Activated naive CD8-positive, alpha-beta T cell (primary cell): ENCODE data around the gene CTNND1.
"Not testable (repeated sequence)": the region's sequence is repeated elsewhere in the genome, so short reads cannot be mapped to it uniquely, and the experiment has no call there.

Experiments
- H3K27ac Mint-ChIP-seq: one replicate; pipeline ENCODE4 v1.8.0; 2021; ENCODE audit warnings: mixed read lengths
- H3K27me3 Mint-ChIP-seq: one replicate; pipeline ENCODE4 v1.8.0; 2021; ENCODE audit warnings: mixed read lengths
- H3K36me3 Mint-ChIP-seq: one replicate; pipeline ENCODE4 v1.8.0; 2021; ENCODE audit warnings: mixed read lengths
- H3K4me1 Mint-ChIP-seq: one replicate; pipeline ENCODE4 v1.8.0; 2021; ENCODE audit warnings: low read depth, mixed read lengths
- H3K4me3 Mint-ChIP-seq: one replicate; pipeline ENCODE4 v1.8.0; 2021; ENCODE audit warnings: mild to moderate bottlenecking, mixed read lengths
- H3K9me3 Mint-ChIP-seq: one replicate; pipeline ENCODE4 v1.8.0; 2021; ENCODE audit warnings: low read depth, mixed read lengths

Gene CTNND1, protein sequence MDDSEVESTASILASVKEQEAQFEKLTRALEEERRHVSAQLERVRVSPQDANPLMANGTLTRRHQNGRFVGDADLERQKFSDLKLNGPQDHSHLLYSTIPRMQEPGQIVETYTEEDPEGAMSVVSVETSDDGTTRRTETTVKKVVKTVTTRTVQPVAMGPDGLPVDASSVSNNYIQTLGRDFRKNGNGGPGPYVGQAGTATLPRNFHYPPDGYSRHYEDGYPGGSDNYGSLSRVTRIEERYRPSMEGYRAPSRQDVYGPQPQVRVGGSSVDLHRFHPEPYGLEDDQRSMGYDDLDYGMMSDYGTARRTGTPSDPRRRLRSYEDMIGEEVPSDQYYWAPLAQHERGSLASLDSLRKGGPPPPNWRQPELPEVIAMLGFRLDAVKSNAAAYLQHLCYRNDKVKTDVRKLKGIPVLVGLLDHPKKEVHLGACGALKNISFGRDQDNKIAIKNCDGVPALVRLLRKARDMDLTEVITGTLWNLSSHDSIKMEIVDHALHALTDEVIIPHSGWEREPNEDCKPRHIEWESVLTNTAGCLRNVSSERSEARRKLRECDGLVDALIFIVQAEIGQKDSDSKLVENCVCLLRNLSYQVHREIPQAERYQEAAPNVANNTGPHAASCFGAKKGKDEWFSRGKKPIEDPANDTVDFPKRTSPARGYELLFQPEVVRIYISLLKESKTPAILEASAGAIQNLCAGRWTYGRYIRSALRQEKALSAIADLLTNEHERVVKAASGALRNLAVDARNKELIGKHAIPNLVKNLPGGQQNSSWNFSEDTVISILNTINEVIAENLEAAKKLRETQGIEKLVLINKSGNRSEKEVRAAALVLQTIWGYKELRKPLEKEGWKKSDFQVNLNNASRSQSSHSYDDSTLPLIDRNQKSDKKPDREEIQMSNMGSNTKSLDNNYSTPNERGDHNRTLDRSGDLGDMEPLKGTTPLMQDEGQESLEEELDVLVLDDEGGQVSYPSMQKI

DNA sequence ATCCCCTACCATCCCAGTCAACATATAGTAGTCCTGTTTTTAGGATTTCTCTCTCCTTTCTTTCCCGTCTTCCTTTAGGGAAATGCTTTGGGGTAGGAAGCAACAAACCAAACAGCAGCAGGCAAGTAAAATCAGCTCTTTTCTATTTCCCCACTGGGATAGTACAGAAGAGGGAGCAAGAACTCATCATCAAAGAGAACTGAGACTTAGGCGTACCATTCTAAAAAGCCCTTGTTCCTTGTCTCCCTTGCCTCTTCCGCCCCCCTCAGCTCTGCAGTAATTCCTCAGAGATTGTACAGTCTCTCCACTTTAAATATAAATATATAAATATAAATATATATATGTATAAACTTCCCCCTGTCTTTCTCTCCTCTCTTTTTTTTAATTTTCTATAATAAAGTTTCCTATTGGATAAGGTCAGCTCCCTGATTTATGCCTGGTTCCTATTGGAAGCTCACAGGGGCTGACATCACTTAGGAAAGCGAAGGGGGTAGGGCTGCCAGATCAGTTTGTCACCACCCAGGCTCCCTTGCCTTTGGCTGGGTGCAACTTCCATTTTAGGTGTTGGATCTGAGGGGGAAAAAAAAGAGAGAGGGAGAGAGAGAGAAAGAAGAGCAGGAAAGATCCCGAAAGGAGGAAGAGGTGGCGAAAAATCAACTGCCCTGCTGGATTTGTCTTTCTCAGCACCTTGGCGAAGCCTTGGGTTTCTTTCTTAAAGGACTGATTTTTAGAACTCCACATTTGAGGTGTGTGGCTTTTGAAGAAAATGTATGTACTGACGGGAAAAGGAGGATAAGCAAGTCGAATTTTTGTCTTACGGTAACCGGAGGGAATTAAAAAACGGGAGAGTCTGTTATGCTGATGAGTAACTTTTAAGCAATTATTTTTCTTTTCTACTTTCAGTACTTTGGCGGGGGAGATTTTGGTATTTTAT, at the start of gene CTNND1:
CTNND1 (plus strand) TSS at position 502 of the 934 bp plus-strand sequence. CDS start 29,677 bp downstream, outside the sequence.
- H3K4me3 Mint-ChIP-seq: peak within 1 kb of the TSS; percentile 78
- no peaks in the 10 kb centered on the region for H3K9me3 Mint-ChIP-seq
- H3K27me3 Mint-ChIP-seq: no peaks in the 10 kb centered on the region
- H3K4me1 Mint-ChIP-seq: peaks cover 30% of the 10 kb centered on the region
- peak within 1 kb of the TSS; percentile 54 for H3K27ac Mint-ChIP-seq
- peaks cover 2% of the 10 kb centered on the region for H3K36me3 Mint-ChIP-seq

DNA sequence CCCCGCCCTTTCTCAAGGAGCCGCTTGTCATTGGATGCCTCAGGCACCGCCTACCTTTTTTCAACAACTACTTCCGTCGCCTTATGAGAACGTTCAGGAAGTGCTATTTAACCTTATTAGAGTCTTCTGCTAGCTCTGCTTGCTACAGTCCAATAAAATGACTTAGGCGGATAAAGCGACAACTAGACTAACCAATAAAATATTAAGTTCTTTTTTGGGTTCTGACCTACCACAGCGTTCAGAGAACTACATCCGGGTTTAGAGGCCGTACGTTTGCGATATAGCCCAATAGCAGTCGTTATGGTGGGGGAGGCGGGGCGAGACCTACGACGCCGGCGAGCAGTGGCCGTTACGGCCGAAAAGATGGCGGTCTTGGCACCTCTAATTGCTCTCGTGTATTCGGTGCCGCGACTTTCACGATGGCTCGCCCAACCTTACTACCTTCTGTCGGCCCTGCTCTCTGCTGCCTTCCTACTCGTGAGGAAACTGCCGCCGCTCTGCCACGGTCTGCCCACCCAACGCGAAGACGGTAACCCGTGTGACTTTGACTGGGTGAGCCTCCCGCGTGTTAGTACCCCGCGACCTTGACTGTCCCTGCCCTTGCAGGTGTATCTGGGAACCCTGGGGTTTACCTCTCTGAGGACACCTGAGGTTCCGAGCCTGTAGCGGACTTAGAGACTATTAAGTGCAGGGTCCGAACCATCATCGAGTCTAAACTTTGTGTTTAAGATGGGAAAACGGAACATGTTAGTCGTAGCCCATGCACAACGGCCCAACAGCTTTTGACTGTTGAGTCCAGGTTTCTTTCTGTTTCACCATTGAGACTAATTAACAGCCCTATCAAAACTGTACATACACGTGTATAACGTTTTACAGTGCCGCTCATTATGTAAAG, 49.1 kb upstream of the CTNND1 start, which contains the start of gene TMX2:
TMX2 (plus strand) TSS at position 338 of the 895 bp plus-strand sequence; CDS start at position 364, 26 bp downstream.
- H3K9me3 Mint-ChIP-seq: no peaks in the 10 kb centered on the region
- peak within 1 kb of the TSS; percentile 99 for H3K4me3 Mint-ChIP-seq
- no peaks in the 10 kb centered on the region for H3K36me3 Mint-ChIP-seq
- H3K27ac Mint-ChIP-seq: peak within 1 kb of the TSS; percentile 99
- peaks cover 44% of the 10 kb centered on the region for H3K4me1 Mint-ChIP-seq
- no peaks in the 10 kb centered on the region for H3K27me3 Mint-ChIP-seq

DNA sequence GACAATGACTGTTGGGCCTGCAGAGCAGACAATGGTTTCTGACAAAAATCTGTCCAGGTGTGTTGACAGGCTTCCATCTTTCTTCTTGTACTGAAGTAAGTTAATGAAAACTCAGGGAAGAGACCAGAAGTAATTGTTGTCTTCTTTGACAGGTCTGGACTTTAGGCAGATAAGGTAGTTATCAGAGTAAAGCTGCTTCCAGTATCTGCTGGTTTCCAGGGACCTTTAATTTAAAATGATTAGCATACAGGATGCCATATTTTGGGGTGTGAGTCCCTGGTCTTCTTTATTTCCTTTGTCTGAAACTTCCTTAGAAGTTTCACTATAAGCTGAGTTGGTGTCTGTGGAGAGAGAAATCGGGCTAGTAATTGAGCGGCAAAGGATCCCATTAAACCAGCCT, 47.8 kb upstream of the CTNND1 start:
- Mint-ChIP-seq H3K27me3 (no peaks in the 10 kb centered on the region), H3K36me3 (peaks cover 2% of the 10 kb centered on the region), H3K9me3 (no peaks in the 10 kb centered on the region), H3K27ac (peak overlapping the region; percentile 99), H3K4me3 (peak overlapping the region; percentile 99), H3K4me1 (peaks cover 42% of the 10 kb centered on the region)

DNA sequence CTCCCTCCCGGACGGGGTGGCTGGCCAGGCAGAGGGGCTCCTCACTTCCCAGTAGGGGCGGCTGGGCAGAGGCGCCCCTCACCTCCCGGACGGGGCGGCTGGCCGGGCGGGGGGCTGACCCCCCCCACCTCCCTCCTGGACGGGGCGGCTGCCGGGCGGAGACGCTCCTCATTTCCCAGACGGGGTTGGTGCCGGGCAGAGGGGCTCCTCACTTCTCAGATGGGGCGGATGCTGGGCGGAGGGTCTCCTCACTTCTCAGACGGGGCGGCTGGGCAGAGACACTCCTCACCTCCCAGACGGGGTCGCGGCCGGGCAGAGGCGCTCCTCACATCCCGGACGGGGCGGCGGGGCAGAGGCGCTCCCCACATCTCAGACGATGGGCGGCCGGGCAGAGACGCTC, 44.9 kb upstream of the CTNND1 start:
- not testable (repeated sequence) for H3K27me3 Mint-ChIP-seq, H3K4me3 Mint-ChIP-seq, H3K9me3 Mint-ChIP-seq, H3K27ac Mint-ChIP-seq, H3K36me3 Mint-ChIP-seq
- peaks cover 26% of the 10 kb centered on the region for H3K4me1 Mint-ChIP-seq

DNA sequence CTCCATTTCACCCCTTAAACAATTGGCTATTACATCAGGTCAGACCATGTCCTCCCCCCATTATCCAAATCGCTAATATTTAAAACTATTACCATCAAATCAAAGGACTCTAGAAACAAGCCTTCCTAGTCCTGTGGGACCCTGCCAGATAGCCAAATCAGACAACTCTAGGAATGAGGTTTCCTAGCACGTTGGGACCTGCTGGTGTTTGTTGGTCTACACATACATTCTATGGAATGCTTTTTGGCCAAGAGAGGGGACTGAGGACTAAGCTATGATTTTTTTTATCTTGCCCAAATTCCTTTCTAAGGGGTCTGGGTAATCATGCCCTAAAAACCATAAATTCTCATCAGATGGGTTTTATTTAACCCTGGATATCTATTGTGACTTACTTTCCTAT, 34.4 kb upstream of the CTNND1 start:
- no peaks in the 10 kb centered on the region for H3K9me3 Mint-ChIP-seq
- H3K27me3 Mint-ChIP-seq: no peaks in the 10 kb centered on the region
- peaks cover 17% of the 10 kb centered on the region for H3K4me1 Mint-ChIP-seq
- no peak overlapping the region for H3K27ac Mint-ChIP-seq
- no peak overlapping the region for H3K4me3 Mint-ChIP-seq
- no peaks in the 10 kb centered on the region for H3K36me3 Mint-ChIP-seq

DNA sequence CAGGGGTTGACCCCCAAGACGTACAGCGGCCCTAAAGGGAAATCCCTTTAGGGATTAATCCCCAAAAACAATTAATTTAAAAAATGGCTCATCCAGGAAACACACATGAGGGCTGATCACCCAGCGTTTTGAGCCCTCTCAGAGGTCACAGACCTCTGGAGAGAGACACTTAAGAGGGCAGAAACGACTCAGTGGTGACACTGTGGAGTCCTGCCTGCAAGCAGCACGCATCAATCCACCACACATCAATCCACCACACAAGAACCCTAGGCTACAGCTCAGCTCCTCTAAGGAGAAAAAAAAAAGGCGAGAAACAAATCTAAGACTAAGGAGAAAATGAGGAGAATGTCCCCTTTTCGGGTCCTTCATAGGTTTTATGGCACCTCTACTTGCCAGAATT, 32.8 kb upstream of the CTNND1 start:
- Mint-ChIP-seq H3K4me1 (peaks cover 18% of the 10 kb centered on the region), H3K27ac (no peak overlapping the region), H3K27me3 (no peaks in the 10 kb centered on the region), H3K36me3 (no peaks in the 10 kb centered on the region), H3K9me3 (no peaks in the 10 kb centered on the region), H3K4me3 (no peak overlapping the region)

DNA sequence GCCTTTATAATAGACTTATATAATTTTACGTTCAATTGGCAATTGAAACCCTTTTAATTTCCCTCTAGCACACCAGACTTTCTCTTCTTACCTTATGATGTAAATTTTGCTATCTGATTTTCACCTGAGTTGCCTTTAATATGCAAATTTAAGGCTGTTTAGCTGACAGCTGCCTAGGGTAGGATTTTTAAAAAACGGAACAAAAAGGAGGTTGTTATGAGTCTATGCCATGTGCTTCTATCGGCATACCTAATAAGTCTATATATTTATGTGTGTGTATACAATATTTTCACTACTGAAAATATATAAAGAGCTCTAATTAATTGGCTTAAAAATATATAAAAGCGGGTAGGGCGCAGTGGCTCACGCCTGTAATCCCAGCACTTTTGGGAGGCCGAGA, 32.1 kb upstream of the CTNND1 start:
- H3K27ac Mint-ChIP-seq: no peak overlapping the region
- H3K27me3 Mint-ChIP-seq: no peaks in the 10 kb centered on the region
- H3K4me3 Mint-ChIP-seq: no peak overlapping the region
- no peaks in the 10 kb centered on the region for H3K36me3 Mint-ChIP-seq
- no peaks in the 10 kb centered on the region for H3K9me3 Mint-ChIP-seq
- peaks cover 18% of the 10 kb centered on the region for H3K4me1 Mint-ChIP-seq

DNA sequence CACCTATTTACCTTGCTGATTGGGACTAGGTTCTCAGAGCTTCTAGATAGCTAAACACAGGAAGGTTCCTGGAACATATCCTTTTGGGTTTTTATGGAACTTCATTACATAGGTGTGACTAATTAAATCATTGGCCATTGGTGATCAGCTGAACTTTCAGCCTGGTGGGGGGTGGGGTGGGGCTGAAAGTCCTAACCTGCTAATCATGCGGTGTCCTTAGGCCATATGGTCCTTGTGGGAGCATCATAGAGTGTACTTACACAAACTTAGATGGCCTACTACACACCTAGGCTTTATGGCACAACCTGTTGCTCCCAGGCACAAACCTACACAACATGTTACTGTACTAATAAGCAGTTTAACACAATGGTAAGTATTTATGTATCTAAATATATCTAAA, 28.9 kb upstream of the CTNND1 start:
- H3K36me3 Mint-ChIP-seq: no peaks in the 10 kb centered on the region
- H3K4me3 Mint-ChIP-seq: no peak overlapping the region
- H3K9me3 Mint-ChIP-seq: no peaks in the 10 kb centered on the region
- no peaks in the 10 kb centered on the region for H3K27me3 Mint-ChIP-seq
- H3K4me1 Mint-ChIP-seq: peaks cover 14% of the 10 kb centered on the region
- no peak overlapping the region for H3K27ac Mint-ChIP-seq

DNA sequence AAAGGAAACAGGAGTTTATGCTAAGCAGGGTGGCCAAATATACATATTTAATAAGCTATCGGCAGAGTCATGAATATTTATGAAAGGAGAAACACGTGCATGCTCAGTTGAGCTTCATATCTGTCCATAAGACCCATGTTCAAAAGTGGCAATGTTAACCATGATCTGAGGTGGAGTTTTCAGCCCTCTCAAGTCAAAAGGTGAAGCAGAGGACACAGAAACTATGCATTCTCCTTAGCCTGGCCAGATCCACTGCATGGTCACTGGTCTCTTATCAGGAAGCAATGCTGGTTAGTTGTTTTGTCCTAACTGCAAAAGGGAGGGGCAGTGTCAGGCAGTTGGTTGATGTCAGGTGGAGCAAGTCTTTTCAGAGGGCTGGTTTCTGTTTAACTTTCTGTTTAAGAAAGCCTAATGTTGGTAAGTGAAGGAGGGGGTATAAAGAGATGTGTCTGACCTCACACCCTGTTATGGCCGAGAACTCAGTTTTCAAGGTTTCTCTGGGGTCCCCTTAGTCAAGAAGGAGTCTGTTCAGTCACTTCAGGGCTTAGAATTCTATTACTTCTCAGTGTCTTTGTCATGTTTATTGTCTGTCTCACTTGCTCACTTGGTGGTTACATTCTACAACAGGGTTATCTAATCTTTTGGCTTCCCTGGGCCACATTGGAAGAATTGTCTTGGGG, 25.8 kb upstream of the CTNND1 start:
- Mint-ChIP-seq H3K36me3 (peaks cover 2% of the 10 kb centered on the region), H3K27ac (no peak overlapping the region), H3K4me3 (no peak overlapping the region), H3K9me3 (no peaks in the 10 kb centered on the region), H3K4me1 (peaks cover 4% of the 10 kb centered on the region), H3K27me3 (no peaks in the 10 kb centered on the region)

DNA sequence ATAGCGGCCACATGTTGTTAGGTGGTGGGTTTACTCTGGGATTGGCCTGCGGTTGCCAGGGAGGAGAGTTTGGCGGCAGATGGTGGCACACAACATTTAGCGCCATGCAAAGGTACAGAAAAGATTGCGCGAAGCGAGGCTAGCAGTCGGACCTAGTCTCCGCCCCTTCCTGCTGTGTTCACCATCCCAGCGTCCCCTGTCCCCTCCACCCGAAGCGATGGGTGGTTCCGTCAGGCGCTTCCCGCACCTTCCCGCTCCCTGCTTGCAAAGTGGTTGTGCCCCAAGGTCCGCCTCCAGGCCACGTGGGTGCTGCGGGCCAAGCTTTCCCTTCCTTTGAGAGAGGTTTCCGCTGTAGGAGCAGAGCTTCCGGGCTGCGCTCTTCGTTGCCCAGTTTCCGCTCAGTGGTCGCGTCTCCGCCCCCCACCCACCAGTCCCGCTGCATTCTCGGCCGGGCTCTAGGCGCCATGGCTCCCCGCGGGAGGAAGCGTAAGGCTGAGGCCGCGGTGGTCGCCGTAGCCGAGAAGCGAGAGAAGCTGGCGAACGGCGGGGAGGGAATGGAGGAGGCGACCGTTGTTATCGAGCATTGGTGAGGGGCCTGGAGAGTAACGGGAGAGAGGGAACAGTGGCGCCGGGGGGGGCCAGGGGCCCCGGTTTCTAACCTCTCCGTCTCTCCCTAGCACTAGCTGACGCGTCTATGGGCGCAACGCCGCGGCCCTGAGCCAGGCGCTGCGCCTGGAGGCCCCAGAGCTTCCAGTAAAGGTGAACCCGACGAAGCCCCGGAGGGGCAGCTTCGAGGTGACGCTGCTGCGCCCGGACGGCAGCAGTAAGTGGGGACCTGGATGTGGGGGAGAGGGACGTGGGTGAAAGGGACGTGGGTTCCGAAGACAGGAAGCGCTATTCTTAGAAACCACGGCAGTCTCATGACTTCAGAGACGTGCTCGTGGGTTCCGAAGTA, 20.2 kb upstream of the CTNND1 start, which contains the start of gene SELENOH:
SELENOH (plus strand) TSS at position 360 of the 955 bp plus-strand sequence; CDS start at position 465, 105 bp downstream.
- Mint-ChIP-seq H3K27me3 (no peaks in the 10 kb centered on the region), H3K36me3 (peaks cover 14% of the 10 kb centered on the region), H3K27ac (peak within 1 kb of the TSS; percentile 99), H3K4me3 (peak within 1 kb of the TSS; percentile 100), H3K4me1 (peaks cover 45% of the 10 kb centered on the region), H3K9me3 (no peaks in the 10 kb centered on the region)

DNA sequence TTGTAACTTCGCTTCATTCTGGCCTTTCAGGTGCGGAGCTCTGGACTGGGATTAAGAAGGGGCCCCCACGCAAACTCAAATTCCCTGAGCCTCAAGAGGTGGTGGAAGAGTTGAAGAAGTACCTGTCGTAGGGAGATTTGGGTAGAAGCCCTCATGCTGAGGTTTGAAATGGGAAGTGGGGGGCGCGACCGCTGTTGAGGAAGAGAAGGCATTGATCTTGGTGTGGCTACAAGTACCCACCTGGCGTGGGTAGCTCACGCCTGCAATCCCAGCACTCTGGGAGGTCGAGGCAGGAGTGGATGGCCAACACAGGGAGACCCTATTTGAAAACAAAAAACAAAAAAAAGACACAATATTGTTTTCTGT, 19.5 kb upstream of the CTNND1 start:
- peaks cover 14% of the 10 kb centered on the region for H3K36me3 Mint-ChIP-seq
- H3K27ac Mint-ChIP-seq: peak overlapping the region; percentile 99
- H3K9me3 Mint-ChIP-seq: no peaks in the 10 kb centered on the region
- H3K27me3 Mint-ChIP-seq: no peaks in the 10 kb centered on the region
- peaks cover 52% of the 10 kb centered on the region for H3K4me1 Mint-ChIP-seq
- peak overlapping the region; percentile 100 for H3K4me3 Mint-ChIP-seq

DNA sequence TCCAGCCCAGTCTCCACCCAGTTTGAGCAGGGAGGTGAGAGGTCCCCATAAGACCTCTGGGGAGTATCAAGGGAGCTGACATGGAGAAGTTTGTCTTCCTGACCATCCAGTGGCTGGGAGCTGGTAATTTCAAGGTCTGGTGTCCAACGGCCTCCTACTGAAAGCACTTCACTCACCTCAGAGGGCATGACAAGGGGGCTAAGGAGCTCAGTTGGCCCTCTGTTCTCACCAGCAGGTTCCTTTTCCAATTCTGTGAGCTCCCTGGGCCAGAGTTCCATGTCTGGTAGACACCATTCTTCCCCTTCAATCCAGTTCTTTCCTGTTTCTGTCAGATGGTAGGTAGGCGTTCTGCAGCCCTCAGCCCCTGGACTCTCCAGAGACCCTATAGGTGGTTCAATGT, 17.2 kb upstream of the CTNND1 start:
- peaks cover 14% of the 10 kb centered on the region for H3K36me3 Mint-ChIP-seq
- no peaks in the 10 kb centered on the region for H3K9me3 Mint-ChIP-seq
- no peaks in the 10 kb centered on the region for H3K27me3 Mint-ChIP-seq
- H3K4me3 Mint-ChIP-seq: peak overlapping the region; percentile 71
- peak overlapping the region; percentile 86 for H3K27ac Mint-ChIP-seq
- H3K4me1 Mint-ChIP-seq: peaks cover 61% of the 10 kb centered on the region
